ENCODE results near the gene CAPN13.

CAPN13 gene

GRCh38 chr2:30678410-30679137, 128.7 kb downstream of the CAPN13 start:
- no peak for DNase-seq

- DNase-seq: no peak
Measured at GRCh38 chr2:30677861-30678385, 129.3 kb downstream of the CAPN13 start.

GRCh38 chr2:30677231-30677630, 130.0 kb downstream of the CAPN13 start:
- no peak for DNase-seq

GRCh38 chr2:30675758-30676157, 131.5 kb downstream of the CAPN13 start:
- DNase-seq: no peak

GRCh38 chr2:30673127-30673526, 134.1 kb downstream of the CAPN13 start:
- no peak for DNase-seq

Data from OCI-M1 (cell line).